Caco-2 (cell line): ENCODE data around the gene CMSS1. TPM values are rescaled to one million over a fixed set of nuclear protein-coding genes. Genes with fewer than 3 reads are reported as not detected.

Source experiments
- BruUV-seq: library from RNA; stranded (reverse); fragments of 400-500 nt; replicated peaks from 2 replicates; lab custom pipeline; 2021; lab: Mats Ljungman, UMichigan
- CTCF ChIA-PET: fragments of 300-600 bp; sonication (Branson Sonifier 250); formaldehyde crosslinking; loops from one replicate; lab custom pipeline; 2022; ENCODE audit warnings: antibody characterized with exemption; lab: Charles Lee
- POLR2A ChIA-PET: fragments of 300-600 bp; sonication (Branson Sonifier 250); formaldehyde crosslinking; loops from one replicate; lab custom pipeline; 2022; ENCODE audit warnings: antibody characterized with exemption; lab: Charles Lee
- DNase-seq, 2 experiments: peaks; one replicate each; pipeline versions ENCODE4 v3.0.0 to v3.0.0-alpha.2; 2020 to 2022
- H3K27me3 ChIP-seq: replicated peaks from 2 replicates; pipeline ENCODE4 v1.6.0; 2011; ENCODE audit warnings: low read length; ENCODE audit not compliant: control insufficient read depth, insufficient read depth
- H3K36me3 ChIP-seq: 2 replicates; pipeline ENCODE4 v1.5.1; 2011; ENCODE audit warnings: low read length; ENCODE audit not compliant: control insufficient read depth, insufficient read depth
- H3K4me1 ChIP-seq: fragments of 250-450 bp; sonication (Bioruptor Pico); 2 replicates; pipeline ENCODE4 v1.5.1; 2020; ENCODE audit warnings: mild to moderate bottlenecking
- H3K4me3 ChIP-seq: 2 replicates; pipeline ENCODE4 v1.5.1; 2011; ENCODE audit warnings: low read depth, mild to moderate bottlenecking, control low read depth, low read length
- H3K9me3 ChIP-seq: fragments of 250-450 bp; sonication (Bioruptor Pico); 2 replicates; pipeline ENCODE4 v1.5.1; 2020; ENCODE audit warnings: mild to moderate bottlenecking, moderate library complexity
- H3K27ac Mint-ChIP-seq: one replicate; pipeline ENCODE4 v1.8.0; 2022; ENCODE audit warnings: mixed read lengths; ENCODE audit not compliant: unreplicated experiment
- H3K27me3 Mint-ChIP-seq: one replicate; pipeline ENCODE4 v1.8.0; 2022; ENCODE audit warnings: mixed read lengths; ENCODE audit not compliant: insufficient read depth, unreplicated experiment
- H3K36me3 Mint-ChIP-seq: one replicate; pipeline ENCODE4 v1.8.0; 2022; ENCODE audit warnings: mild to moderate bottlenecking, mixed read lengths; ENCODE audit not compliant: insufficient read depth, unreplicated experiment
- H3K4me1 Mint-ChIP-seq: one replicate; pipeline ENCODE4 v1.8.0; 2022; ENCODE audit warnings: low read depth, mixed read lengths; ENCODE audit not compliant: unreplicated experiment
- H3K4me3 Mint-ChIP-seq: one replicate; pipeline ENCODE4 v1.8.0; 2022; ENCODE audit warnings: mild to moderate bottlenecking, moderate library complexity, mixed read lengths; ENCODE audit not compliant: unreplicated experiment
- H3K9me3 Mint-ChIP-seq: one replicate; pipeline ENCODE4 v1.8.0; 2022; ENCODE audit warnings: mixed read lengths; ENCODE audit not compliant: unreplicated experiment
- intact Hi-C: fragments of 100-400 bp; cut with micrococcal nuclease; formaldehyde crosslinking; loops from one replicate; pipeline ENCODE4 v1.10.0; 2022; ENCODE audit not compliant: unreplicated experiment
- total RNA-seq: library from RNA; stranded (reverse); gene quantifications from 2 replicates; pipeline ENCODE4 v1.2.3, GENCODE V29; 2022
- TF ChIP-seq, protein P1 (sequence below), 2 experiments: fragments of 200-600 bp in 1 of 2; IDR thresholded peaks; 1 replicate in 1 of 2; 2 replicates in 1 of 2; pipeline versions ENCODE4 v1.5.1 to v1.8.0; 2011 to 2022; ENCODE audit warnings: antibody characterized with exemption in 1 of 2, control low read depth in 1 of 2, inconsistent platforms in 1 of 2, low read depth in 1 of 2, low read length in 1 of 2, mild to moderate bottlenecking in 1 of 2, moderate library complexity in 1 of 2; ENCODE audit not compliant: insufficient read depth in 1 of 2, severe bottlenecking in 1 of 2, unreplicated experiment in 1 of 2

CMSS1 gene
- total RNA-seq, 1 experiment from 2014 or later = 54.4 TPM

DNA sequence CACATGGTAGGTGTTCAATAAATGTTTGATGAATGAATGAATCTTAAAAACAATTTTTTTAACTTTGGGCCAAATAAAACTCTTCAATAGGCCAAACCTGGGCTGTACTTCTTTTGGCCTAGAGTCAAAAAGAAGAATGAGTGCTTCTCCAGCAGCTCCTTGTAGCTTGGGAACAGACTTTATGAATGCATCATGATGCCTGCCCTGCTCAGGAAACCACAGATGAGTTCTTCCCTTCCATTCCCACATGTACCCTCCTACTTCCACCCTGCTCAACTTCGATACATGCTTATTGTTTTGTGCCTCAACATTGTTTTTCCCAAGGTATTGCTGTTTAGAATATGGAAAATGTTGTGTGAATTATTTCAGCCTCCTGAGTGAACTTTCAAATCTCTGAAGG, 209.7 kb downstream of the CMSS1 start:
- CTCF ChIA-PET = no interaction called here
- H3K9me3 Mint-ChIP-seq = no peaks in the 10 kb centered on the region

GRCh38 chr3:100029052-100029451, 211.4 kb downstream of the CMSS1 start:
- H3K9me3 ChIP-seq = no peaks in the 10 kb centered on the region
- Mint-ChIP-seq H3K4me1 (peaks cover 38% of the 10 kb centered on the region), H3K27me3 (no peaks in the 10 kb centered on the region), H3K36me3 (no peaks in the 10 kb centered on the region), H3K4me3 (no peak overlapping the region), H3K9me3 (no peaks in the 10 kb centered on the region), H3K27ac (no peak overlapping the region)
- DNase-seq = no peak
- H3K27me3 ChIP-seq = no peaks in the 10 kb centered on the region
- intact Hi-C loops = no loop called here
- no TSS peak for BruUV-seq
- TF ChIP-seq, protein P1, sequence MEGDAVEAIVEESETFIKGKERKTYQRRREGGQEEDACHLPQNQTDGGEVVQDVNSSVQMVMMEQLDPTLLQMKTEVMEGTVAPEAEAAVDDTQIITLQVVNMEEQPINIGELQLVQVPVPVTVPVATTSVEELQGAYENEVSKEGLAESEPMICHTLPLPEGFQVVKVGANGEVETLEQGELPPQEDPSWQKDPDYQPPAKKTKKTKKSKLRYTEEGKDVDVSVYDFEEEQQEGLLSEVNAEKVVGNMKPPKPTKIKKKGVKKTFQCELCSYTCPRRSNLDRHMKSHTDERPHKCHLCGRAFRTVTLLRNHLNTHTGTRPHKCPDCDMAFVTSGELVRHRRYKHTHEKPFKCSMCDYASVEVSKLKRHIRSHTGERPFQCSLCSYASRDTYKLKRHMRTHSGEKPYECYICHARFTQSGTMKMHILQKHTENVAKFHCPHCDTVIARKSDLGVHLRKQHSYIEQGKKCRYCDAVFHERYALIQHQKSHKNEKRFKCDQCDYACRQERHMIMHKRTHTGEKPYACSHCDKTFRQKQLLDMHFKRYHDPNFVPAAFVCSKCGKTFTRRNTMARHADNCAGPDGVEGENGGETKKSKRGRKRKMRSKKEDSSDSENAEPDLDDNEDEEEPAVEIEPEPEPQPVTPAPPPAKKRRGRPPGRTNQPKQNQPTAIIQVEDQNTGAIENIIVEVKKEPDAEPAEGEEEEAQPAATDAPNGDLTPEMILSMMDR (IDR thresholded peaks at IDR 0.05; ENCODE audit: insufficient read depth in 1 of 2, low read depth in 1 of 2, low read length in 1 of 2, severe bottlenecking in 1 of 2, unreplicated experiment in 1 of 2) = no peak
- no peaks in the 10 kb centered on the region; the same call in 1 of the 2 replicates for H3K36me3 ChIP-seq
- H3K4me1 ChIP-seq = peaks cover 93% of the 10 kb centered on the region
- ChIA-PET POLR2A (no interaction called here), CTCF (no interaction called here)
- H3K4me3 ChIP-seq = no peak overlapping the region

More for the DNA sequence above, 209.7 kb downstream of the CMSS1 start:
- no peak overlapping the region for H3K4me3 Mint-ChIP-seq
- TF ChIP-seq, protein P1 (IDR thresholded peaks at IDR 0.05; ENCODE audit: insufficient read depth in 1 of 2, low read depth in 1 of 2, low read length in 1 of 2, severe bottlenecking in 1 of 2, unreplicated experiment in 1 of 2) = no peak
- POLR2A ChIA-PET = no interaction called here
- Histone ChIP-seq H3K4me1 (peaks cover 86% of the 10 kb centered on the region), H3K4me3 (no peak overlapping the region), H3K9me3 (no peaks in the 10 kb centered on the region), H3K36me3 (no peaks in the 10 kb centered on the region; the same call in 1 of the 2 replicates), H3K27me3 (no peaks in the 10 kb centered on the region)
- intact Hi-C loops = no loop called here
- no peaks in the 10 kb centered on the region for H3K27me3 Mint-ChIP-seq
- H3K36me3 Mint-ChIP-seq = no peaks in the 10 kb centered on the region
- BruUV-seq = no TSS peak
- peaks cover 38% of the 10 kb centered on the region for H3K4me1 Mint-ChIP-seq
- no peak for DNase-seq
- no peak overlapping the region for H3K27ac Mint-ChIP-seq

DNA sequence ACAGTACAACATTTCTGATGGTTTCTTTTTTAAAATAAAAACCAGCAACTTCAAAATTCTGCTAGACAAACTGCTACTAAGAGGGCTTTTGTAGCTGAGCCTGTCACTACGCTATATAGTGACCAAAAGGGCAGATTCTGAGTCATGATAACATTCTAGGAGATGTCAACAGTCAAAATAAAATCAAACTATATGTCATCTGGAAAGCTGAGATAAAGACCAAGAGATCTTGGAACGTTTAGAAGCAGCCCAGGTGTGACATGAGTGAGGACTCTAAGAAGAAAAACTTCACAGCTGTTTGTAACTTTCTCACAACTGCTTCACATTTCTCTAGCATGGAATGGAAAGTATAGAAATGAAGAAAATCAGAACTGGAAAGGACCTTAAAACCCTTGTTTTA, 212.0 kb downstream of the CMSS1 start:
- TF ChIP-seq, protein P1 (IDR thresholded peaks at IDR 0.05; ENCODE audit: insufficient read depth in 1 of 2, low read depth in 1 of 2, low read length in 1 of 2, severe bottlenecking in 1 of 2, unreplicated experiment in 1 of 2) = no peak
- Mint-ChIP-seq H3K27me3 (no peaks in the 10 kb centered on the region), H3K36me3 (no peaks in the 10 kb centered on the region), H3K4me3 (no peak overlapping the region), H3K9me3 (no peaks in the 10 kb centered on the region), H3K27ac (no peak overlapping the region), H3K4me1 (peaks cover 35% of the 10 kb centered on the region)
- Histone ChIP-seq H3K4me3 (no peak overlapping the region), H3K9me3 (no peaks in the 10 kb centered on the region), H3K4me1 (peaks cover 93% of the 10 kb centered on the region), H3K36me3 (no peaks in the 10 kb centered on the region; the same call in 1 of the 2 replicates), H3K27me3 (no peaks in the 10 kb centered on the region)
- ChIA-PET POLR2A (no interaction called here), CTCF (no interaction called here)
- BruUV-seq = no TSS peak
- intact Hi-C loops = loop anchor here (5.0 kb wide), 1 partner anchor 62 kb away; no protein-coding TSS in a partner anchor
- DNase-seq = no peak
